ENCODE results near the gene SPPL2B.

The SPPL2B gene

DNA sequence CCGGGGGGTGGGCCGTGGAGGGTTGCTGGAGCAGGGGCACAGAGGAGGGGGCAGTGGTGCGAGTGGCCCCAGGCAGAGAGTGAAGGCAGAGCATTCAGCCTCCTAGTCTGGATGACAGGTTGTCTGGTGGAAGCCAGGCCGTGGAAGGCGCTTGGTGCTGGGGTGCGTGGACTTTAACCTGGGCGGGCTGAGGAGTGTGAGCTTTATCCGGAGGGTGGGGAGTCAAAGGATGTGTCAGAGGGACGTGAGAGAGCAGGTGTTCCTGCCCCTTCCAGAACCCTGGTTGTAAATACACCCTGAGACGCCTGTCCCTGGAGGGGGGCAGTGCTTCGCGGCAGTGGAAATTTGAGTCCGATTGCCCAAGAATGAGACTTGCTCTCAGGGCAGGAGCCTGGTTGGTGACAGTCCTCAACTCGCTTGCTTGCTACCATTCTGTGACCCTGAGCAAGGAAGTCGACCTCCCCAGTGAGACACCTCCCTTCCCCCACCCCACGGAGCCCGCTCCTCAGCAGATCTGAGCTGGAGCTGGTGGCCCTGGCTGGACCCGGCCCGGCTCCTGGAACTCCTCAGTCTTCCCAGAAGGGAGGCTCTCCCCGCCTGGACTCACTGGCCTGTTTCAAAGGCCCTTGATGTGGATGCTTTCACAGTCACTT lies 2.3 kb downstream of the SPPL2B start:
- no peak overlapping the region for H3K4me3 ChIP-seq (ENCODE audit: insufficient read depth, low read length, poor library complexity, severe bottlenecking)

DNA sequence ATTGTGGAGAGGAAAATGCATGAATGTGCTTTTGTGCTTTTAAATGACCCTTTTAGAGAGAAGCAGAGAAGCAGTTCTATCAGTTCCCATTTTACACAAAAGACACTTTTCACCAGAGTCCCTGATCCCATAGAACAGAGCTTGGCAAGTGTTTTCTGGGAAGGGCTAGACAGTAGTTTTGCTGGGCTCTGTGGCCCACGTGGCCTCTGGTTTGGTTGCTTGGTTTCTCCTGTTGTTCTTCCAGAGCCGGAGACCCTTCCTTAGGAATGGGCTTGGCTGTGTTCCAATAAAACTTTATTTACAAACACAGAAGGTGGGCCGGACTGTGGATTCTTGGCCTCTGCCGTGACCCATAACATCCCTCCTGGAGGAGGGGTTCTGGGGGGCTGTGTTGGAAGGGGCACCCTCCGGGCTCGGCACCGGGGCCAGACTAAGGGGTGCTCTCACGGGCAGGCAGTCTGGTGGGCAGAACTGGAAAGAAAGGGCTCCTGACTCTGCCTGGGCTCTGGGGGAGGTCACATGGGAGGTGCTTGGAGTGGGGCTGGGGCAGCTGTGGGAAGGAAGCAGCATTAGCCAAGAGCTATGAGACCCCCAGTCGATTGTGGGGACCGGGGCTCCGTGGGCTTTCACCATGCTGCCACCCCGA lies 3.2 kb downstream of the SPPL2B start:
- Histone ChIP-seq H3K36me3 (ENCODE audit: low read length) (no peaks in the 10 kb centered on the region), H4K20me1 (ENCODE audit: low read depth, low read length) (0 out of 2 replicates have a peak, but pooled peaks cover 4% of the 10 kb centered on the region), H3K79me2 (ENCODE audit: insufficient read depth, low read length) (peaks cover 23% of the 10 kb centered on the region), H3K27me3 (ENCODE audit: low read length) (no peaks in the 10 kb centered on the region), H2AFZ (ENCODE audit: low read depth, low read length, severe bottlenecking) (no peak overlapping the region), H3K9me3 (ENCODE audit: insufficient read depth, low read length) (no peaks in the 10 kb centered on the region), H3K9ac (ENCODE audit: low read length) (peak overlapping the region; percentile 30; the same call in 1 of the 2 replicates), H3F3A (ENCODE audit: insufficient read depth) (peaks cover 10% of the 10 kb centered on the region; the same call in 1 of the 2 replicates), H3K9me2 (replicated peaks; ENCODE audit: insufficient read depth, low read length) (no peaks in the 10 kb centered on the region), H3K27ac (ENCODE audit: low read depth, low read length) (peak overlapping the region; percentile 72), H3K4me3 (ENCODE audit: insufficient read depth, low read length, poor library complexity, severe bottlenecking) (no peak overlapping the region), H3K4me2 (ENCODE audit: low read depth, low read length, poor library complexity, severe bottlenecking) (peak overlapping the region; percentile 44)
- TF ChIP-seq, protein P1, sequence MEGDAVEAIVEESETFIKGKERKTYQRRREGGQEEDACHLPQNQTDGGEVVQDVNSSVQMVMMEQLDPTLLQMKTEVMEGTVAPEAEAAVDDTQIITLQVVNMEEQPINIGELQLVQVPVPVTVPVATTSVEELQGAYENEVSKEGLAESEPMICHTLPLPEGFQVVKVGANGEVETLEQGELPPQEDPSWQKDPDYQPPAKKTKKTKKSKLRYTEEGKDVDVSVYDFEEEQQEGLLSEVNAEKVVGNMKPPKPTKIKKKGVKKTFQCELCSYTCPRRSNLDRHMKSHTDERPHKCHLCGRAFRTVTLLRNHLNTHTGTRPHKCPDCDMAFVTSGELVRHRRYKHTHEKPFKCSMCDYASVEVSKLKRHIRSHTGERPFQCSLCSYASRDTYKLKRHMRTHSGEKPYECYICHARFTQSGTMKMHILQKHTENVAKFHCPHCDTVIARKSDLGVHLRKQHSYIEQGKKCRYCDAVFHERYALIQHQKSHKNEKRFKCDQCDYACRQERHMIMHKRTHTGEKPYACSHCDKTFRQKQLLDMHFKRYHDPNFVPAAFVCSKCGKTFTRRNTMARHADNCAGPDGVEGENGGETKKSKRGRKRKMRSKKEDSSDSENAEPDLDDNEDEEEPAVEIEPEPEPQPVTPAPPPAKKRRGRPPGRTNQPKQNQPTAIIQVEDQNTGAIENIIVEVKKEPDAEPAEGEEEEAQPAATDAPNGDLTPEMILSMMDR (IDR thresholded peaks at IDR 0.05; ENCODE audit: insufficient read depth, low read length, poor library complexity, severe bottlenecking) = no peak
- no peak for TF ChIP-seq EZH2phosphoT487 (conservative IDR thresholded peaks at IDR 0.05; ENCODE audit: low read length)

More for the DNA sequence above, 2.3 kb downstream of the SPPL2B start:
- Histone ChIP-seq H3K9me3 (ENCODE audit: insufficient read depth, low read length) (no peaks in the 10 kb centered on the region), H3K9me2 (replicated peaks; ENCODE audit: insufficient read depth, low read length) (no peaks in the 10 kb centered on the region), H3K79me2 (ENCODE audit: insufficient read depth, low read length) (peaks cover 29% of the 10 kb centered on the region), H3K4me2 (ENCODE audit: low read depth, low read length, poor library complexity, severe bottlenecking) (no peak overlapping the region), H3K27me3 (ENCODE audit: low read length) (no peaks in the 10 kb centered on the region), H3K9ac (ENCODE audit: low read length) (no peak overlapping the region), H2AFZ (ENCODE audit: low read depth, low read length, severe bottlenecking) (no peak overlapping the region), H4K20me1 (ENCODE audit: low read depth, low read length) (0 out of 2 replicates have a peak, but pooled peaks cover 4% of the 10 kb centered on the region), H3K36me3 (ENCODE audit: low read length) (no peaks in the 10 kb centered on the region), H3F3A (ENCODE audit: insufficient read depth) (peaks cover 10% of the 10 kb centered on the region; the same call in 1 of the 2 replicates), H3K27ac (ENCODE audit: low read depth, low read length) (no peak overlapping the region)
- no peak for TF ChIP-seq EZH2phosphoT487 (conservative IDR thresholded peaks at IDR 0.05; ENCODE audit: low read length)
- TF ChIP-seq, protein P1 (IDR thresholded peaks at IDR 0.05; ENCODE audit: insufficient read depth, low read length, poor library complexity, severe bottlenecking) = no peak

DNA sequence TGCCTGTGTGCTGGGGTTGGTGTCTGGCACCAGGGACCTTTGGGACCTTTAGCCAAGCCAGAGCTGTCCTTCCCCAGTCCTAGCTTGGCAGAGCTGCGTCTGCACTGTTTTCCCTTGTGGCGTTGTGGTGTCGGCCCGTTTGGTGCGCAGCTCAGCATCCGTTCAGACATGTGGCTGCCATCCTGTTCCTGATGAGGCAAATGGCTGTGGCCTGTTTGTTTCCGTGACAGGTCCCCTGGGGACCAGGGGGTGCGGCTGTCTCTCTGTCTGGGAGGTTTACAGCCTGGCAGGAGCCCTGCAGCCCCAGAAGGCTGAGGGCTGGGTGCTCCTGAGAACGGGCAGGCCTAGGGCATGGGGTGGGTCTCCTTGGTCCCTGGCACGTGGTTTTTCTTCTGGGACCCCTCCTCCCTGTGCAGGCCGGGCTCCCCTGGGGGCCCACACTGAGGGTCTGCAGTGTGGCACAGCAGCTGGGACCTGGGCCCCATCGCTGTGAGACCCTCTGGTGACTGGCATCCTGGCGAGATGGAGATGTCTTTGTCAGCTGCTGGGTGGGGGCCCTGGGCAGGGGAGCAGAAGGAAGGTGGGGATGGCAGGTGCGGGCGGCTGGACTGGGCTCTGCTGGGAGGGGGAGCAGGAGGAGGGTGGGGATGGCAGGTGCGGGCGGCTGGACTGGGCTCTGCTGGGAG lies 4.0 kb downstream of the SPPL2B start:
- TF ChIP-seq, protein P1 (IDR thresholded peaks at IDR 0.05; ENCODE audit: insufficient read depth, low read length, poor library complexity, severe bottlenecking) = no peak
- no peak for TF ChIP-seq EZH2phosphoT487 (conservative IDR thresholded peaks at IDR 0.05; ENCODE audit: low read length)
- H3K9me3 ChIP-seq (ENCODE audit: insufficient read depth, low read length) = no peaks in the 10 kb centered on the region
- no peaks in the 10 kb centered on the region for H3K36me3 ChIP-seq (ENCODE audit: low read length)
- 0 out of 2 replicates have a peak, but pooled peaks cover 4% of the 10 kb centered on the region for H4K20me1 ChIP-seq (ENCODE audit: low read depth, low read length)
- H3K27me3 ChIP-seq (ENCODE audit: low read length) = no peaks in the 10 kb centered on the region
- H3K9me2 ChIP-seq (replicated peaks; ENCODE audit: insufficient read depth, low read length) = no peaks in the 10 kb centered on the region
- H3K4me2 ChIP-seq (ENCODE audit: low read depth, low read length, poor library complexity, severe bottlenecking) = peak overlapping the region; percentile 44
- H3F3A ChIP-seq (ENCODE audit: insufficient read depth) = peaks cover 6% of the 10 kb centered on the region; the same call in 1 of the 2 replicates
- peak overlapping the region; percentile 30; the same call in 1 of the 2 replicates for H3K9ac ChIP-seq (ENCODE audit: low read length)
- no peak overlapping the region for H2AFZ ChIP-seq (ENCODE audit: low read depth, low read length, severe bottlenecking)
- H3K79me2 ChIP-seq (ENCODE audit: insufficient read depth, low read length) = peaks cover 15% of the 10 kb centered on the region
- H3K27ac ChIP-seq (ENCODE audit: low read depth, low read length) = peak overlapping the region; percentile 72
- H3K4me3 ChIP-seq (ENCODE audit: insufficient read depth, low read length, poor library complexity, severe bottlenecking) = no peak overlapping the region

Data from SU-DHL-6 (cell line).